ENCODE results near the gene CALHM6.

DNA sequence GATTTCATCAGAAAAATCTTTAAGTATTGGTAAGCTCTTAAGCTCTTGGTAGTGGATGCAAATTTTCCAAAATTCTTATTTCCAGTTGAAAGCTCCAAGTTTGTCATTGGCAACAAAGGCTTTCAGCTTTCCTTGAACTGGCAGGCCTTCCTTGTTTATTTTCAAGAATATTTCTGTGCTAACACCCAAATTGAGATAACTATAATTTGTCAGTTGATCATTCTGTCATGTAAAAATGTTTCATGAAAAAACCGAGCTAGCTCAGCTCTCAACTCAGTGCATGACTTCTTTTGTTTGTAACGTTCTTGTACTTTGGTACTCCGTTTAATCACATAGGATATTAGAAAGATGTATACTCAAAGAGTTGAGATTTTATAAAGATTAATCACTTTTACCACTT is 38.9 kb upstream of the CALHM6 start:
- TF ChIP-seq, protein P1, sequence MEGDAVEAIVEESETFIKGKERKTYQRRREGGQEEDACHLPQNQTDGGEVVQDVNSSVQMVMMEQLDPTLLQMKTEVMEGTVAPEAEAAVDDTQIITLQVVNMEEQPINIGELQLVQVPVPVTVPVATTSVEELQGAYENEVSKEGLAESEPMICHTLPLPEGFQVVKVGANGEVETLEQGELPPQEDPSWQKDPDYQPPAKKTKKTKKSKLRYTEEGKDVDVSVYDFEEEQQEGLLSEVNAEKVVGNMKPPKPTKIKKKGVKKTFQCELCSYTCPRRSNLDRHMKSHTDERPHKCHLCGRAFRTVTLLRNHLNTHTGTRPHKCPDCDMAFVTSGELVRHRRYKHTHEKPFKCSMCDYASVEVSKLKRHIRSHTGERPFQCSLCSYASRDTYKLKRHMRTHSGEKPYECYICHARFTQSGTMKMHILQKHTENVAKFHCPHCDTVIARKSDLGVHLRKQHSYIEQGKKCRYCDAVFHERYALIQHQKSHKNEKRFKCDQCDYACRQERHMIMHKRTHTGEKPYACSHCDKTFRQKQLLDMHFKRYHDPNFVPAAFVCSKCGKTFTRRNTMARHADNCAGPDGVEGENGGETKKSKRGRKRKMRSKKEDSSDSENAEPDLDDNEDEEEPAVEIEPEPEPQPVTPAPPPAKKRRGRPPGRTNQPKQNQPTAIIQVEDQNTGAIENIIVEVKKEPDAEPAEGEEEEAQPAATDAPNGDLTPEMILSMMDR (IDR thresholded peaks at IDR 0.05) = no peak
- TF ChIP-seq POLR2A (IDR thresholded peaks at IDR 0.05) = no peak
